A549 (cell line): Measurements from ENCODE around the gene DCP1A.

Experiments used
- CEBPB ChIP-seq, 2 experiments: fragments of >200 bp in 1 of 2; sonication (Bioruptor Twin) in 1 of 2; formaldehyde crosslinking in 1 of 2; IDR thresholded peaks; 2 replicates each; pipeline ENCODE4 v1.6.1; 2012 to 2016
- CHD4 ChIP-seq: fragments of 200-600 bp; sonication (generic); IDR thresholded peaks from 2 replicates; pipeline ENCODE4 v1.6.1; 2016; ENCODE audit warnings: antibody characterized with exemption, mild to moderate bottlenecking, borderline replicate concordance
- HOXB5 ChIP-seq: fragments of 250-450 bp; sonication (Bioruptor Pico); IDR thresholded peaks from 2 replicates; pipeline ENCODE4 v1.5.0; 2020; ENCODE audit warnings: mild to moderate bottlenecking, moderate library complexity
- NR3C1 ChIP-seq: fragments of >200 bp; sonication (Bioruptor Twin); formaldehyde crosslinking; IDR thresholded peaks from 3 replicates; pipeline ENCODE4 v1.6.1; 2017
- PHF8 ChIP-seq: fragments of 200-600 bp; sonication (generic); IDR thresholded peaks from 2 replicates; pipeline ENCODE4 v1.6.1; 2016; ENCODE audit warnings: low read depth, mild to moderate bottlenecking, antibody characterized with exemption, moderate library complexity, borderline replicate concordance
- POLR2A ChIP-seq: IDR thresholded peaks from 2 replicates; pipeline ENCODE4 v1.6.1; 2012; ENCODE audit warnings: mild to moderate bottlenecking, low read length
- POLR2AphosphoS2 ChIP-seq: conservative IDR thresholded peaks from 2 replicates; pipeline ENCODE4 v1.6.1; 2012; ENCODE audit warnings: low read length, improper control_type of control experiment, inconsistent platforms
- RAD21 ChIP-seq, 2 experiments: fragments of >200 bp in 1 of 2; sonication (Bioruptor Twin) in 1 of 2; formaldehyde crosslinking in 1 of 2; IDR thresholded peaks in 1 of 2; conservative IDR thresholded peaks in 1 of 2; 2 replicates in 1 of 2; 3 replicates in 1 of 2; pipeline ENCODE4 v1.6.1; 2012 to 2018; ENCODE audit warnings: inconsistent platforms in 1 of 2
- TF ChIP-seq, protein P1 (sequence below): fragments of >200 bp; sonication (Bioruptor Twin); formaldehyde crosslinking; IDR thresholded peaks from 3 replicates; pipeline ENCODE4 v1.5.1; 2016
- TF ChIP-seq, protein P2 (sequence below): IDR thresholded peaks from 2 replicates; pipeline ENCODE4 v1.6.1; 2012
- TF ChIP-seq, protein P3 (sequence below): IDR thresholded peaks from 2 replicates; pipeline ENCODE4 v1.6.1; 2012

DNA sequence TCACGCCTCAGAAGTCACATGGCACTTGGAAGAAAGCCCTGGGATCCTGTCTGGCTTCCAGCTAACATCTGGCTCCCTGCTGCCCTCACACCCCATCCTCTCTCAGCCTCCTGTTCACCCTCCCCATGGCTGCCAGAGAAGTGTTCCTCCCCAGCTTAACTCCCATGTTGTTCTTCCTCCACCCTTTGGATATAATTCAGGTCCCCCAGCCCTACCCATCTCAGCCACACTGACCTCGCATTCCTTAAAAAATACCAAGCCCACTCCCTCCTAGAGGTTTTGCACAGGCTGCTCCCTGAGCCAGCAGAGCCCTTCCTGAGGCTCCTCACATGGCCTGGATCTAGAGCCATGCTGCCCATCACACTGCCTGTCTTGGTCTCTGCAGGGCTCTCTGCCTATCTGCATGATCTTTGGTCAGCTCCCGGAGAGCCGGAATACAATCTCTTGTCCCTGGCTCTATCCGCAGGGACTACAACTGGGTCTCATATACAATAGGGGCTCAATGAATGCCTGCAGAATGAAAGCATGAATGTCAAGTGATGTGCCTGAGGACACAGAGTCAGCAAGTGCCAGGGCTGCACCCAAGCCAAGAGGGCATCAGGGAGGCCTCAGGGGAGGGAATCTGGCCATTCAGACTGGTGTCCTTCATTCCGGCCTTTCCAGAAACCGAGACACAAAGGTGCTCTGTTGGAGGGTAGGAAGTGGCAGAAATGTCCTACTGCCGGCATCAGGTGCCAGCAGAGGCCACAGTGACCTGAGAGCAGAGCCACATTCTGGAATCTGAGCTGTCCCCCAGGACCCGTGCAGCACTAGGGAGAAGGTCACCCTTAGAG, 87.7 kb downstream of the DCP1A start:
- TF ChIP-seq PHF8 (no peak), HOXB5 (CRISPR knock-in tag) (no peak), RAD21 (conservative IDR thresholded peaks at IDR 0.05 in 1 of 2, IDR thresholded peaks at IDR 0.05 in 1 of 2) (no peak), CEBPB (IDR thresholded peaks at IDR 0.05) (no peak), POLR2AphosphoS2 (no peak), POLR2A (no peak), CHD4 (no peak), NR3C1 (no peak)
- TF ChIP-seq, protein P1, sequence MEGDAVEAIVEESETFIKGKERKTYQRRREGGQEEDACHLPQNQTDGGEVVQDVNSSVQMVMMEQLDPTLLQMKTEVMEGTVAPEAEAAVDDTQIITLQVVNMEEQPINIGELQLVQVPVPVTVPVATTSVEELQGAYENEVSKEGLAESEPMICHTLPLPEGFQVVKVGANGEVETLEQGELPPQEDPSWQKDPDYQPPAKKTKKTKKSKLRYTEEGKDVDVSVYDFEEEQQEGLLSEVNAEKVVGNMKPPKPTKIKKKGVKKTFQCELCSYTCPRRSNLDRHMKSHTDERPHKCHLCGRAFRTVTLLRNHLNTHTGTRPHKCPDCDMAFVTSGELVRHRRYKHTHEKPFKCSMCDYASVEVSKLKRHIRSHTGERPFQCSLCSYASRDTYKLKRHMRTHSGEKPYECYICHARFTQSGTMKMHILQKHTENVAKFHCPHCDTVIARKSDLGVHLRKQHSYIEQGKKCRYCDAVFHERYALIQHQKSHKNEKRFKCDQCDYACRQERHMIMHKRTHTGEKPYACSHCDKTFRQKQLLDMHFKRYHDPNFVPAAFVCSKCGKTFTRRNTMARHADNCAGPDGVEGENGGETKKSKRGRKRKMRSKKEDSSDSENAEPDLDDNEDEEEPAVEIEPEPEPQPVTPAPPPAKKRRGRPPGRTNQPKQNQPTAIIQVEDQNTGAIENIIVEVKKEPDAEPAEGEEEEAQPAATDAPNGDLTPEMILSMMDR = no peak
- TF ChIP-seq, protein P2, sequence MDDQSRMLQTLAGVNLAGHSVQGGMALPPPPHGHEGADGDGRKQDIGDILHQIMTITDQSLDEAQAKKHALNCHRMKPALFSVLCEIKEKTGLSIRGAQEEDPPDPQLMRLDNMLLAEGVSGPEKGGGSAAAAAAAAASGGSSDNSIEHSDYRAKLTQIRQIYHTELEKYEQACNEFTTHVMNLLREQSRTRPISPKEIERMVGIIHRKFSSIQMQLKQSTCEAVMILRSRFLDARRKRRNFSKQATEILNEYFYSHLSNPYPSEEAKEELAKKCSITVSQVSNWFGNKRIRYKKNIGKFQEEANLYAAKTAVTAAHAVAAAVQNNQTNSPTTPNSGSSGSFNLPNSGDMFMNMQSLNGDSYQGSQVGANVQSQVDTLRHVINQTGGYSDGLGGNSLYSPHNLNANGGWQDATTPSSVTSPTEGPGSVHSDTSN = no peak
- TF ChIP-seq, protein P3, sequence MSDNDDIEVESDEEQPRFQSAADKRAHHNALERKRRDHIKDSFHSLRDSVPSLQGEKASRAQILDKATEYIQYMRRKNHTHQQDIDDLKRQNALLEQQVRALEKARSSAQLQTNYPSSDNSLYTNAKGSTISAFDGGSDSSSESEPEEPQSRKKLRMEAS = no peak
